GM19035 (cell line): ENCODE results near the gene BIRC5.
"Not testable (repeated sequence)": the region's sequence is repeated elsewhere in the genome, so short reads cannot be mapped to it uniquely, and the experiment has no call there.

ENCODE experiments used
- ATAC-seq: cut with Tn5 transposase; IDR thresholded peaks from one replicate; pipeline ENCODE4 v1.9.1; 2021; ENCODE audit not compliant: unreplicated experiment

BIRC5 gene

GRCh38 chr17:78224231-78225087 is 10.4 kb downstream of the BIRC5 start:
- no peak for ATAC-seq

GRCh38 chr17:78225088-78225865 is 11.2 kb downstream of the BIRC5 start:
- ATAC-seq = no peak

- no peak for ATAC-seq
These were observed 12.2 kb downstream of the BIRC5 start for GRCh38 chr17:78226055-78226758.

- ATAC-seq = no peak
These were observed 12.9 kb downstream of the BIRC5 start for GRCh38 chr17:78226759-78227454.

GRCh38 chr17:78227455-78227916 is 13.4 kb downstream of the BIRC5 start:
- no peak for ATAC-seq

- ATAC-seq = no peak
These were observed 14.1 kb downstream of the BIRC5 start for GRCh38 chr17:78228176-78228575.

GRCh38 chr17:78230252-78230962 is 16.4 kb downstream of the BIRC5 start:
- ATAC-seq = no peak

DNA sequence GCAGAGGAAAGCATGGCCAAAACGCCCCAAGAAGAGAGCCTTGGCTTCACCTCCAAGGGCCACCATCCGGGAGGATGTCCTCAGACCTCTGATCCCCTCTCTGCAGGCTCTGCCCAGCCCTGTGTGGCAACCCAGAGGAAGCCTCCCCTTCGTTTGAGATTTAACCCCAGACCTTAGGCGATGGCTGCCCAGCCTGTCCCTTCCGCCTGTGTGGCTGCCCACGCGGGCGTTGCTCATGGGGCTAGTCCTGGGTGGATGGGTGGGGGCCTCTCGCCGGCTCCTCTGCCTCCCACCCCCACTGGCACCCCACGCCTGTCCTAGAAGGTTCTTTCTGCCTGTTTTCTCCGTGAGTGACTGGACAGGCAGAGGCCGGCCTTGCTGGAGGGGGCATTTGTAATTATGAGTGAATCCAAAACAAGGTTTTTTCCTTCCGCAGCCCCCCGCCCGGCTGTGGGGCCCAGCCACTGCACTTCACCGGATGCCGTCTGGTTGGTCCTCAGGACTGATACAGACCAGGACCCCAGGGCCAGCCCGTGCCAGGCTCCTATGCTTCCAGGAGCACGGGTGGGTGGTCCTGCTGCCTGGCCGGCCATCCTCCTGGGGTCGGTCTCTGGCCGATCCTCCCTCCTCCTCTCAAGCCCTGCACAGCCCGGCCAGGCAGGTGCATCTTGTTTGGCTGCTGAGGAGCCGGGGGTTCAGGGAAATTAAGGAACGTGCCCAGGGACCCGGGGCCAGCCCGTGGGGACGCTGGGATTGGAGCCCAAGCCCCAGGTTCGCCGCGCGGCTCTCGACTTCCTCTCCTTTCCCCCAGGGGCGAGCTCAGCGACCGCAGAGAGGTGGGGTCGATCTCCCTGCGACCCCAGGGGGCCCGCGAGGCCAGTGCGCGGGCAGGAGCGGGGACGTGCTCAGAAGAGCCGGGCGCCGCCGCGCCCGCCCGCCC is 17.2 kb downstream of the BIRC5 start, which contains the start of gene TMEM235:
TSS of gene TMEM235 (plus strand) at position 636 of the 940 bp plus-strand sequence. CDS start 393 bp downstream, outside the sequence.
- ATAC-seq = no peak

DNA sequence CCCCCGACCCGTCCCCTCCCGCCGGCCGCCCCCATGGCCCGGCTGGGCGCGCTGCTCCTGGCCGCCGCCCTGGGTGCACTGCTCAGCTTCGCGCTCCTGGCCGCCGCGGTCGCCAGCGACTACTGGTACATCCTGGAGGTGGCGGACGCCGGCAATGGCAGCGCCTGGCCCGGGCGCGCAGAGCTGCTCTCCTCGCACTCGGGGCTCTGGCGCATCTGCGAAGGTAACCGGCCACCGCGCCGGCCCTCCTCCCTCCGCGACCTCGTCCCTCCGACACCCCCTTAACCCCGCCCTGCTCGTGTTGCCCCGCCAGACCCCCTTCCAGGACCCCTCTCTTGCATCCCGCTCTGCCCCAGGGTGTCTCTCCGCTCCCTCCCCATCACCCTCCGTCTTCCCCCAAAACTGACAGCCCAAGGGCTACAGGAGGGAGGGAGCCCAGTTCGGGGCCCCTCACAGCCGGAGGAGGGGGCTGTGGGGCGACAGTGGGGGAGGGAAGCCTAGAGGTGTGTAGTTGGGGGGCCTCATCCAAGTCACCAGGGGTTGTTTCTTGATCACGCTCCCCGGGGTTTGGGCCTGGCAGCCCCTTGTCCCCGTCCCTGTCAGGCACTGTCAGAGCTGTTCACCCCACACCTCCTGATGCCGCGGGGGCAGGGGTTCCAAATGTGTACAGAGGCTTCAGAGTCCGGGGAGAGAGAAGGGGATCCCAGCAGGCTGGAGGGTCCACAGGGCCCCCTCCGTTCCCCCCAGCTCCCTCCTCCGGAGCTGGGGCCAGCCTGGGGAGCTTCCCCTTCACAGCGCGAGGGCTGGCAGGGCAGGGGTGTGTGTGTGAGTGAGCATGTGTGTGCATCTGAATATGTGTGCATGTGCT is 18.2 kb downstream of the BIRC5 start:
- no peak for ATAC-seq

- no peak for ATAC-seq
These were observed 18.8 kb downstream of the BIRC5 start for GRCh38 chr17:78232859-78233173.

DNA sequence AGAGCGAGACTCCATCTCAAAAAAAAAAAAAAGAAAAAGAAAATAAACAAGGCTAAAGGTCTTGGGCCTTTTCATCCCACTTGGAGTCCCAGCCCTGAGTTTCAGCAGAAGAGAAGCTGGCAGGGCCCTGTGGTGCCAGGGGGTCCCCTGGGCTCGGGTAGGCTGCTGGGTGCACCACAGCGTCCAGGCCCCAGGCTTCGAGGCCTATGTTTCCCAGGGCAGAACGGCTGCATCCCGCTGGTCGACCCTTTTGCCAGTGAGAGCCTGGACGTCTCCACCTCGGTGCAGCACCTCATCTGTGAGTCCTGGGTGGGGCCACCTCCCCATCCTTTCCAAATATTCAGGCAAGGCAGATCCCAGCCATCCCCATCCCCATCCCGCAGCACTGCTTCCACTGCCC is 19.6 kb downstream of the BIRC5 start:
- ATAC-seq = no peak

DNA sequence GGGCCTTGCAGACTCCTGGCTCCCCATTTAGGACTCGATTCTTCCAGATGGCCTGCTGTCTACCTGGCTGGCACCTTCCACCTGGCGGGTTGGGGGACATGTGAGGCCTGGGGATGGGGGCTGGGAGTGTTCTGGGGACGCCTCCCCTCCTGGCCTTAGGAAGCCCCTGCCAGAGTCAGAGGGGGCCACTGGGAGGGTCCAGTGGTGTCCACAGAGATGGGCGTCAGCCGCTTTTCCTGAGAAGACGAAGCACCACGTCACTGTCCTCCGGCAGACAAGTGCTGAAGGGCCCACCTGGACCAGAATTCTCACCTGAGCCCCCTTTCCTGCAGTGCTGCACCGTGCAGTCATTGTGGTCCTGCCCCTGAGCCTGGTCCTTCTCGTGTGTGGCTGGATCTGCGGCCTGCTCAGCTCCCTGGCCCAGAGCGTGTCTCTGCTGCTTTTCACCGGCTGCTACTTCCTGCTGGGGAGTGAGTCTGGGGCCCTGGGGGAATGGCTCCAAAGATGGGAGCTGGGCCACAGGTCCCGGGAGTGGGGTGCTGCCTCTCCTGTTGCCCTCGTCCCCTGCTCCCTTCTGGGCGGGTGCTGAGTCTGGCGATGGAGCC is 20.3 kb downstream of the BIRC5 start:
- no peak for ATAC-seq

- not testable (repeated sequence) for ATAC-seq
These were observed 21.0 kb downstream of the BIRC5 start for GRCh38 chr17:78235022-78235421.

DNA sequence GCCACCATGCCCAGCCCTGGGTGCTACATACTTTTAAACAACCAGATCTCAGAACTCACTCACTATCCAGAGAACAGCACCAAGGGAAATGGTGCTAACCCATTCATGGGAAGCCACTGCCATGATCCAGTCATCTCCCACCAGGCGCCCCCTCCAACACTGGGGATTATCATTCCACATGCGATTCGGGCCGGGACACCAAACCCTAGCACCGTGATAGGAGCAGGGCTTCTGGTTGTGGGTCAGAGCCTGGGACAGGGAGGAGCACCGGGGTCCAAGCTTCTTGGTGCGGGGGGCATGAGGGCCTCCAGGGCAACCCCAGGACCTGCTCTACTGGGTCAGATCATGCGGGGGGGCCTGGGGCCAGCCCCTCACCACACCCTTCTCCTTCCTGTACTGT is 21.8 kb downstream of the BIRC5 start:
- ATAC-seq = no peak

DNA sequence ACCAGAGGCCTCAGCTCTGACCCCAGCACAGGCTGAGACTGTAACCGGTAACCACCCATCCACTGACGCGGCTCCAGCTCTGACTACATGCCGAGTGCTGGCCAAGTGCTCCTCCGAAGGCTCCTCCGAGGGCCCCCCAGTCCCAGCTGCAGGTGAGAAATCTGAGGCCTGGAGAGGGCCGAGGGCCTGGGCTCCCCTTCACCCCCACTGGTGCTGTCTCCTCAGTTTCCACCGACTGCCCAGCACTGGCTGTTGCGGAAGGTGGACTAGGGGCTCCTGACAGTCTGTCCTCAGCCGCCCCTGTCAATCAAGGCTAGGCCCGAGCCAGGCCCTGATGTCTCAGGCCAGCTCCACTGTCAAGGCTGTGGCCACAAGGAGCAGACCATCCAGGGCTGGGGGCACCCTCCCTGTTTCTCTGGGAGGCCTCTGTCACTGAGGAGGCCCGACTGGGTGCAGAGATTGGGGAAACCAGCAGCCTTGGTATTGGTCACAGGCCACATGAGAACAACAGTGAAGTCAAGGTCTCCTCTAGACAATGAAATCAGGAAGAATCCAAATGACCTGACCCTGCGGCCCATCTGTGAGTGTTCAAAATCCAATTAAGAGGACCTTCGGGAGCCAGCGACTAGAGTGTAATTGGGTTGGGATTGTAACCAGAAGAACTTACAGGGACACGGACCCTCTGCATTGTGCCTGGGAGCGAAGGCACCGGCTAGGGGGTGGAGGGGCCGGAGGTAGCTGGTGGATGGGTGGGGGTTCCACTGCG is 22.5 kb downstream of the BIRC5 start:
- ATAC-seq = no peak

- no peak for ATAC-seq
These were observed 23.5 kb downstream of the BIRC5 start for GRCh38 chr17:78237401-78238012.
